Measurements from ENCODE around the gene MAPRE3.

- TF ChIP-seq CTCF (conservative IDR thresholded peaks at IDR 0.05): no peak
- TF ChIP-seq ZFX (IDR thresholded peaks at IDR 0.05): no peak
These were observed 99.7 kb downstream of the MAPRE3 start for GRCh38 chr2:27069961-27070618.

Measured in C4-2B (cell line).